HG03045 (cell line): Measurements from ENCODE around the gene CERS5.

Source experiments
- ATAC-seq: cut with Tn5 transposase; IDR thresholded peaks from one replicate; pipeline ENCODE4 v1.9.1; 2021; ENCODE audit warnings: mild to moderate bottlenecking, moderate library complexity; ENCODE audit not compliant: unreplicated experiment

The CERS5 gene

GRCh38 chr12:50167049-50167828 is at the start of gene CERS5:
TSS of gene CERS5 (minus strand) at chr12:50167369. CDS start at chr12:50167297, 72 bp downstream.
- ATAC-seq: peak; percentile 97

- ATAC-seq: no peak
Measured at GRCh38 chr12:50215033-50215432, 47.9 kb upstream of the CERS5 start.

- ATAC-seq: no peak
Measured at GRCh38 chr12:50214018-50214417, 46.8 kb upstream of the CERS5 start.

DNA sequence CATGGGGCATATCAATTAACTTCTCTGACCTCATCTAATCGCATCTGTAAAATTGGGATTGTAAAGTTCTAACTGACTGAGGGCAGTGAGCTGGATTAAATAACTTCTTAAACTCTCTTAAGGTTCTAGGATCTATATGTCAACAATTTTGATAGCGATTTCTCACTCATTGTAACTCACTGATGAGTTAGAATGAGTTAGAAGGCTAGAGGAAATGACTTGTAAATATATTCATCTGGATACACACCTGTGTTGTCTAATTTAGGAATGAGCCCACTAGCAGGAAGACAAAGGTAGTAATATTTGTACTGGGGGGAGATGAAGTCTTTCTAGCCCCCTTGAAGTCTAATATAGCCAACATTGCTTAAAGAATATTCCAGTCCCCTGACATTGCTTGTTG is 46.3 kb upstream of the CERS5 start:
- ATAC-seq: no peak

DNA sequence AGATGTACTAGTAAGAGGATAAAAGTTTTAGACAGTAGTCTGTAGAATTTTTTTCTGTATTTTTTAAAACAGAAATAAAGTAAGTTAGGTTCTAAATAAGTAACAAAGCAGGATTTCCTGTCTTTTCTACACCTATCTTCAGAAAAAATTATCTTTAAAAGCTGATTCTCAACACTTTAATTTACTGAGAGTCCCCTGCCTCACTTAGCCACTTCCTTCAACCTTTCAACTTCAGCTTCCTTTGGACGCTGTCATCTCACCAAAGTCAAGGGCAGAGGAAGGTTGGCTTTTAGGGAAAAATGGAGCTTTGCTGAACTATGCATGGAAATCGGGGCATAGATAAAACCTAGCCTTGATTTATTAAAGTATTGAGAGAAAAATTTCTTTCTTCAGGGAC is 44.9 kb upstream of the CERS5 start:
- no peak for ATAC-seq

DNA sequence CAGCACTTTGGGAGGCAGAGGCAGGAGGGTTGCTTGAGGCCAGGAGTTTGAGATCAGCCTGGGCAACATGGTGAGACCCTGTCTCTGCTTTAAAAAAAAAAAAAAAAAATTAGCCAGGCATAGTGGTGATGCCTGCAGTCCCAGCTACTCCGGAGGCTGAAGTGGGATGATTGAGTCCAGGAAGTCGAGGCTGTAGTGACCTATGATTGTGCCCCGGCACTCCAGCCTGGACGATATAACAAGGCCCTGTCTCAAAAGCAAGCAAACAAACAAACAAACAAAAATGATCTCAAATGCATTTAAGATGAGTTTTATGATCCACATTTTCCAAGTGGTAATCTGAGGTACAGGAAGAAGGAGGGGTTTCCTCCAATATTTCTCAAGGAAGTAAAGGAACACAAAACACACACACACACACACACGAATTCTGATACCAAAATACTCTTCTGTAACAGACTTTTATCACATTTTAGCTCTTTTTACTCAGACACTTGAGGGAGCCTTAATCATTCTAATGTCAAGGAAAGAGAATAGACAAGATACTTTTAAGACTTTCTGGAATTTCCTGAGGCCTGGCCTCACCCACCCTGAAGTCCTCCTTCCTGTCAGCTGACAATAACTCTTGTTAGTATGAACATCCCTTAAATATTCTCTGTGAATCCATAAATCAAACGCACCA is 44.4 kb upstream of the CERS5 start:
- ATAC-seq: no peak

GRCh38 chr12:50207424-50207823 is 40.3 kb upstream of the CERS5 start:
- no peak for ATAC-seq

DNA sequence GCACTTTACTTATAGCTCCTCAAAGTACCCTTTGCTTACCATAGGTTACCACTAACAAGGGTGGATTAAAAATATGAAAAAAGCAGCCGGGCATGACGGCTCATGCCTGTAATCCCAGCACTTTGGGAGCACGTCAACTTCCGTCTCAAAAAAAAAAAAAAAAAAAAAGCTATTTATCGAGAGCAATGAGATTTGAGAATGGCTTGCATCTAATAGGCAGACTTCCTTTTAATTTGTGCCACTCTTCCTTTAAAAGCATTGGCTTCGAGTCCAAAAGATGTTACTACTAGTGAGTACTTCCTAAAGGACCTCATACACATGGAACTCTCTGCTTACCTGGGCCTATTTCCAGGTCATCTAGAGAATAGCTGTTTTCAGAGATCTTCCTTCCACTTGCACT is 38.5 kb upstream of the CERS5 start:
- ATAC-seq: no peak

- ATAC-seq: no peak
Measured at GRCh38 chr12:50203691-50204090, 36.5 kb upstream of the CERS5 start.

DNA sequence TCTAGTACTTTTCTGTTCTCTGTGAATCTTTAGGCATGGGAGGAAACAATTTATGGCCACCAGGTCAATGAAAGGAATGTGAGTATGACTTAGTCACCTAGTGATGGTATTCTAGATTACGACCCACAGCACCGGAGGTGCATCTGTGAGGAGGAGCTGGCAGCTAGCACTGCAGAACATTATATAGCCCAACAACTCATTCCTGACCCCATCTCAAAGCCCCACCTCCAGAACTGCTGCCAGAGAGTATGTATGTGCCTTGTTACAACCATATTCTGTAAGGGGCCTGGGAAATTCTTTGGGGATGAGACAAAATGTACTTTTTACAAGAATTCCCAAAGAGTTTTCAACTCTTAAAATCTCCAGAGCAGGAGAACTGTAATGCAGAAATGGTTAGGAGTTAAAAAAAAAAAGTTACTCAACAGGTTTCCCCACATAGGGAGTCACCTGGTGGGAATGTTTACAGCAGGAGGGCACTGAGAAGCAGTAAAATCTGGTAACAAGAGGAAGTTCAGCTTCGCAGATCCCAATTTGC is 34.9 kb upstream of the CERS5 start:
- ATAC-seq: no peak

GRCh38 chr12:50200552-50201273 is 33.5 kb upstream of the CERS5 start:
- no peak for ATAC-seq

- no peak for ATAC-seq
Measured at GRCh38 chr12:50198829-50199228, 31.7 kb upstream of the CERS5 start.

DNA sequence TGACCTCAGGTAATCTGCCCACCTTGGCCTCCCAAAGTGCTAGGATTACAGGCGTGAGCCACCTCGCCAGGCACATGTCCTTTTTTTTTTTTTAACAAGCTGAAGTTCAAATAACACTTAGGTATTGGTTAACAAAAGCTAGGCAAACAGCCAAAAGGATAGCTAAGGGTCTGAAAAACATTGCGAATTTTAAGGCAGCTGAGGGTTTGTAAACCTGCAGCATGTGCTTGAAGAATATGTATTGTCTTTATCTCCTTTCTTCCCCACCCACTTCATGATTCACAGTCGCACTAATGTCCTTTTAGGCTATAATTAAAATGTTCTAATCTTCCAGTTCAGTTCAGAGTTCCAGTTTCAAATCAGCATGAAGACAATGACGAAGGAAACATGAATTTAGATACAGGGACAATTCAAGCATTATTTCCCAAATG is 30.1 kb upstream of the CERS5 start:
- ATAC-seq: no peak

DNA sequence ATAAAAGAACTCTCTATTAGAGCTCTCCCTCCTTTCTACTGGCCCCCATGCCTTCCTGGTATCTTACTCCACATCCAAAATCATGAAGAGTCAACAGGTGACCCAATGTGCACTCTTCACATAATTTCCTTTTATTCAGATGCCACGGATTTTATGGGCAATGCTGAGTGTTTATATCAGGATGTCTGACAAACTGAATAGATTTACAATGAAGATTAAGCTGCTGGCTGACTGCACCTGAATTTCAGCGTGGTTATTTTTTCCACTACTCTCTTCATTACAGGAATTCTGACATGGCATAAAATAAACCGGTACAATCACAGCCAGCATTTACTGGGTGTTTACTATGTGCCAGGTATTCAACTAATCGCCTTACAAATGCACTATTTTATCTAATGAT is 29.4 kb upstream of the CERS5 start:
- no peak for ATAC-seq

DNA sequence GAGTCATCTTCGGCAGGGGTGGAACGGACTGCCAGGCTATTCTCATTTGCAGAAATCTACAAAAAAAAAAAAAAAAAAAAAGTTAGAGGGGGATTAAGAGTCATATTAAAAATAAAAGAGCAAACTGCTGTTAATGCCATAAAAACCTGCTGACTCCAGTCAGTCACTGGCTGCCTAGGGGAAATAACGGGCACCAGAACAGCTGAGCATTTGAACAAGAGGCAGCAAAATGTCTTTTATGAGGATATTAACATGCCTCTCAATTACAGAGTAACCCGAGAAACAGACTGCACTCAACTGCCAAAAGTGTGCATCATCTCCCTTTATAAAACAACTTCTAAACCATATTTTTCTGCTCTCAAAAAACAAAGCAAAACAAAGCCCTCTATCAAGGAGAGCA is 28.7 kb upstream of the CERS5 start:
- no peak for ATAC-seq

DNA sequence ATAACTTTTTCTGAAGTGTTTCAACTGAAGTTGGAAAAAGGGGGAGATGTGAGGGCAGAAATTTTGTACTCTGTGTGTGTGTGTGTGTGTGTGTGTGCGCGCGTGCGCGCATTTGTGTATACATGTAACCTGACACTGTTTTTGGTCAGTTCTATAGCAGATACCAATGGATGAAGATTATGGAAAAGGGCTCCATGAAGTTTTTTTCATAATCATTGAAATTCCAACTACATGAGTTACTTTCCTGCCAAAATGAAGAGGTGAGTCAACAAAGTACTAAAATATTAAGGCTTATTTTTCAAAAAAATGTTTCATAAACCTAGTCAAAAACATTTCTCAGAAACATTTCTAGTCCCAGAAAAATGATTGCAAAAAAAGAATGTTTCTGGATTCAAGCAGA is 25.7 kb upstream of the CERS5 start:
- no peak for ATAC-seq

DNA sequence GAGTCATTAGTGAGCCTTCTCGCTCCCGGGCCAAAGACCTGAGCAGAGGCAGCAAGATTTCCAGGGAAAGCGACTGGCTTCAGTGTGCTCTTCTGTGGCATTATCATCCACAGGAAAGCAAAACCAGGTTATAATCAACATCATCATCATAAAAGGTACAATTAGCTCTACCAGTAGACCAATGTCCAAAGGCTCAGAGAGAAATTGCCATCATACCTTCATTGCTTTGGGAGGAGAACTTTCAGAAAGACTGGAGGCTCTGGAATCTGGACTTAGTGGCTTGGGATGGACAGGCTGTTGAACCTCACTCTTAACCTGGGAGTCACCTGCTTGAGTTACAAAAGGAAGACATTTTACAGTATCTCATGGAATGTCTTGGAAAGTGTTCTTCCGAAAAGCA is 25.1 kb upstream of the CERS5 start:
- ATAC-seq: no peak

DNA sequence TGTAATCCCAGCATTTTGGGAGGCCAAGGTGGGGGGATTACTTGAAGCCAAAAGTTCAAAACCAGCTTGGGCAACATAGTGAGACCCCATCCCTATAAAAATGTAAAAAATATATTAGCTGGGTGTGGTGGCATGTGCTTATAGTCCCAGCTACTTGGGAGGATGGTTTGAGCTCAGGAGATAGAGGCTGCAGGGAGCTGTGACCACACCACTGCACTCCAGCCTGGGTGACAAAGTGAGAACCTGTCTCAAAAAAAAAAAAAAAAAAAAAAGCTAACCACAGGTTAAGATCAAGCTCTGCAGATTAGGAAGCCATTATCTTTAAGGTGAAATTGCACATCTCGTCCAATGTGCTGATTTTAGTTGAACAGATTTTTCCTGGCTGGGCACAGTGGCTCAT is 23.7 kb upstream of the CERS5 start:
- no peak for ATAC-seq

DNA sequence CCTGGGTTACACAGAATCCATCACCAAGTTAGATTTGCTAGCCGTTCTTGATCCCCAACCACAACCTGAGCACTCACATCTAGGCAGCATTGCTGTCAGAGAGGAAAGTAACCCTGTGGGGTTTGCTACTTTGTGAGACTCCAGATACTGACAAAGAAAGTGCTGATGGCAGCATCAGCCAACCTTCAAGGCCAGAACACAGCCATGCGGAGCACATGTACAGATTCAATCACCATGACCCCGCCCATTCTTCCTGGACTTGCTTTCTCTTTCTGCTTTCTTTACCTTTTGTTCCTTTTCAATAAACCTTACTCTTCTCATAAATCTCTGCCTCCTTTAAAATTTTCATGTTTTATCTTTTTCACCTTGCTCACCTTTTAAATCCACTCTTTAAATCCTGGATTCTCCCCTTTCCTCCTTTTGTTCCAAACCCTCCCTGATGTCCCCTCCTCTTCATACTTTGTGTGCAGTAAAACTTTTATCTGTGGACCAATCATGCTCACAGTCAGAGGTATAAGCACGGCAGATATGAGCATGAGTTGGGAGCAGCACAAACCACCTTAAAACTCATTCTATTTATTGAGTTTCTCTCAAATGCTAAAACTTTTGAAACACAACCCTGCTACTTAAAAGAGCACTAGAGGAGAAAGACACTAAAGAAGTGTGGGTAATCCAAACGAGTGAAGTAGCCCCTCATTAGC is 21.9 kb upstream of the CERS5 start:
- ATAC-seq: no peak

- ATAC-seq: no peak
Measured at GRCh38 chr12:50188241-50188781, 21.1 kb upstream of the CERS5 start.
